K562 (cell line): Measurements from ENCODE around the gene RSPH6A. TPM values are rescaled to one million over a fixed set of nuclear protein-coding genes. Genes with fewer than 3 reads are reported as not detected.
A peak's percentile ranks its signal among the peaks of the same experiment; 100 is the strongest.

Experiments
- ASH1L ChIP-seq: fragments of 450-650 bp; IDR thresholded peaks from 2 replicates; pipeline ENCODE4 v1.6.1; 2018; ENCODE audit warnings: borderline replicate concordance, mild to moderate bottlenecking, low read depth; ENCODE audit not compliant: partially characterized antibody
- CCNT2 ChIP-seq: IDR thresholded peaks from 2 replicates; pipeline ENCODE4 v1.6.1; 2011; ENCODE audit warnings: borderline replicate concordance, low read depth, mild to moderate bottlenecking, moderate library complexity, mixed read lengths, low read length; ENCODE audit not compliant: insufficient read length; ENCODE audit errors: extremely low read depth
- CHD2 ChIP-seq: IDR thresholded peaks from 2 replicates; pipeline ENCODE4 v1.6.1; 2011; ENCODE audit warnings: low read depth, low read length
- GABPB1 ChIP-seq: sonication (generic); formaldehyde crosslinking; IDR thresholded peaks from 2 replicates; pipeline ENCODE4 v1.8.0; 2022; ENCODE audit warnings: mild to moderate bottlenecking, missing genetic modification reagents
- HMGN3 ChIP-seq: IDR thresholded peaks from 2 replicates; pipeline ENCODE4 v1.6.1; 2011; ENCODE audit warnings: borderline replicate concordance, low read depth, mild to moderate bottlenecking, mixed read lengths, low read length; ENCODE audit not compliant: insufficient read length; ENCODE audit errors: extremely low read depth
- KLF13 ChIP-seq: fragments of 450-650 bp; IDR thresholded peaks from 2 replicates; pipeline ENCODE4 v1.6.1; 2016; ENCODE audit warnings: missing genetic modification characterization, low read depth, mild to moderate bottlenecking, missing compliant biosample characterization, moderate library complexity, borderline replicate concordance
- MED1 ChIP-seq: sonication (generic); formaldehyde crosslinking; IDR thresholded peaks from 2 replicates; pipeline ENCODE4 v1.8.1; 2023; ENCODE audit warnings: missing genetic modification reagents, borderline replicate concordance
- NBN ChIP-seq: fragments of 450-650 bp; IDR thresholded peaks from 2 replicates; pipeline ENCODE4 v1.6.1; 2016; ENCODE audit warnings: low read depth, mild to moderate bottlenecking
- POLR2AphosphoS2 ChIP-seq: IDR thresholded peaks from 2 replicates; pipeline ENCODE4 v1.6.1; 2012; ENCODE audit warnings: low read length, improper control_type of control experiment
- STAG1 ChIP-seq: sonication (generic); formaldehyde crosslinking; IDR thresholded peaks from 2 replicates; pipeline ENCODE4 v1.5.0; 2020; ENCODE audit warnings: missing genetic modification reagents, borderline replicate concordance
- TCF7L2 ChIP-seq: fragments of 150-350 bp; IDR thresholded peaks from 2 replicates; pipeline ENCODE4 v1.6.1; 2016; ENCODE audit warnings: low read depth, mild to moderate bottlenecking, low read length, moderate library complexity
- ZFX ChIP-seq: sonication (generic); formaldehyde crosslinking; IDR thresholded peaks from 2 replicates; pipeline ENCODE4 v1.8.0; 2022; ENCODE audit warnings: mild to moderate bottlenecking, missing genetic modification reagents, moderate library complexity
- ZNF175 ChIP-seq: fragments of 200-800 bp; sonication (Bioruptor generic); IDR thresholded peaks from 2 replicates; pipeline ENCODE4 v1.6.1; 2016; ENCODE audit warnings: low read depth, mild to moderate bottlenecking, missing genetic modification characterization, missing compliant biosample characterization
- ZNF444 ChIP-seq: fragments of 250-450 bp; sonication (Bioruptor Pico); IDR thresholded peaks from 2 replicates; pipeline ENCODE4 v1.4.0; 2020; ENCODE audit warnings: mild to moderate bottlenecking, moderate library complexity
- polyA plus RNA-seq, 8 experiments: library from polyadenylated mRNA; depleted of rRNA in 4 of 8; stranded (reverse) in 5 of 8; unstranded in 3 of 8; fragments of >200 nt; fragmentation: Nextera tagmentation in 2 of 8; fragmentation: Illumina TruSeq in 1 of 8; extraction: Ambion mirVana in 2 of 8; extraction: Trizol in 1 of 8; gene quantifications; 2 replicates each; pipeline versions ENCODE4 v1.2.1 to v1.2.3, GENCODE V29; 2011 to 2014; ENCODE audit warnings: inconsistent platforms in 1 of 8, missing spikeins in 1 of 8
- total RNA-seq, 7 experiments: library from RNA; depleted of rRNA in 6 of 7; stranded (reverse); fragments of >200 nt in 6 of 7; fragmentation: Illumina TruSeq in 2 of 7; extraction: Trizol in 2 of 7; gene quantifications; 2 replicates each; pipeline versions ENCODE4 v1.2.1 to v1.2.3, GENCODE V29; 2011 to 2021; ENCODE audit warnings: low replicate concordance in 1 of 7
- TF ChIP-seq, protein P1 (sequence below): fragments of 250-450 bp; sonication (Bioruptor Pico); IDR thresholded peaks from 2 replicates; pipeline ENCODE4 v1.5.0; 2020; ENCODE audit warnings: mild to moderate bottlenecking, borderline replicate concordance
- TF ChIP-seq, protein P2 (sequence below), 2 experiments: IDR thresholded peaks; 2 replicates each; pipeline ENCODE4 v1.6.1; 2011; ENCODE audit warnings: borderline replicate concordance in 1 of 2, control low read depth in 1 of 2, low read depth in 1 of 2, low read length in 1 of 2, mild to moderate bottlenecking in 1 of 2, mixed read lengths in 1 of 2, moderate library complexity in 1 of 2; ENCODE audit not compliant: insufficient read depth in 1 of 2, insufficient read length in 1 of 2, poor library complexity in 1 of 2, severe bottlenecking in 1 of 2; ENCODE audit errors: extremely low read depth in 1 of 2
- TF ChIP-seq, protein P3 (sequence below): fragments of 250-450 bp; sonication (Bioruptor Pico); IDR thresholded peaks from 2 replicates; pipeline ENCODE4 v1.8.0; 2021; ENCODE audit warnings: borderline replicate concordance, mild to moderate bottlenecking, moderate library complexity; ENCODE audit not compliant: poor library complexity, severe bottlenecking
- TF ChIP-seq, protein P4 (sequence below): fragments of 450-650 bp; IDR thresholded peaks from one replicate; pipeline ENCODE4 v1.6.1; 2018; ENCODE audit warnings: mild to moderate bottlenecking, moderate library complexity; ENCODE audit not compliant: partially characterized antibody
- TF ChIP-seq, protein P5 (sequence below): sonication (generic); formaldehyde crosslinking; IDR thresholded peaks from 2 replicates; pipeline ENCODE4 v1.8.0; 2022; ENCODE audit warnings: mild to moderate bottlenecking, missing genetic modification reagents

Gene RSPH6A
- total and polyA plus RNA-seq, 9 of the 15 experiments (the other 6 are each of a cell fraction or from before 2014, with no cell fraction given) = 0.03 to 0.15 (median 0.07) TPM; not detected in 5

DNA sequence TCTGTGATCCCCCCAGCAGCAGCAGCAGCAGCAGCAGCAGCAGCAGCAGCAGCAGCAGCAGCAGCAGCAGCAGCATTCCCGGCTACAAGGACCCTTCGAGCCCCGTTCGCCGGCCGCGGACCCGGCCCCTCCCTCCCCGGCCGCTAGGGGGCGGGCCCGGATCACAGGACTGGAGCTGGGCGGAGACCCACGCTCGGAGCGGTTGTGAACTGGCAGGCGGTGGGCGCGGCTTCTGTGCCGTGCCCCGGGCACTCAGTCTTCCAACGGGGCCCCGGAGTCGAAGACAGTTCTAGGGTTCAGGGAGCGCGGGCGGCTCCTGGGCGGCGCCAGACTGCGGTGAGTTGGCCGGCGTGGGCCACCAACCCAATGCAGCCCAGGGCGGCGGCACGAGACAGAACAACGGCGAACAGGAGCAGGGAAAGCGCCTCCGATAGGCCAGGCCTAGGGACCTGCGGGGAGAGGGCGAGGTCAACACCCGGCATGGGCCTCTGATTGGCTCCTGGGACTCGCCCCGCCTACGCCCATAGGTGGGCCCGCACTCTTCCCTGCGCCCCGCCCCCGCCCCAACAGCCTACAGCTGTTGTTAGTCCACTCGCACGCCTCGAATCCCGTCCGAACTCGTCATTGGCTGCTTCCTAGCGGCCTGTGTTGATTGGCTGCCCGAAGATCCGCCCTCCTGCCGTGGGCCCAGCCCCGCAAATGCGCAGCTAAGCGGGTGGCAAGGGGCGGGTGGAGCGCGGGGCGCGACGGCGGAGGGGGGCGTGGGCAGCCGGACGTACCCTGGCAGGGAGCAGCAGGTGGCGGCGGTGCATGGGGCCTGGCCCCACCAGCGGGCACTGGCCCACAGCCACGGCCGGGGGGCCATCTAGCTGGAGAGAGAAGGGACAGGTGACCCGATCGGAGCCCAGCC is 44.7 kb downstream of the RSPH6A start (continued):
- TF ChIP-seq NBN (0 out of 2 replicates have a peak, but pooled peaks have one; percentile 38), CCNT2 (peak; percentile 94), CHD2 (peak; percentile 65), POLR2AphosphoS2 (peak; percentile 95), ZNF444 (CRISPR knock-in tag) (no peak), MED1 (CRISPR knock-in tag) (no peak), KLF13 (tag) (peak; percentile 46; the same call in 1 of the 2 replicates), STAG1 (CRISPR knock-in tag) (no peak), HMGN3 (peak; percentile 91), ZFX (CRISPR knock-in tag) (peak; percentile 73), ASH1L (peak; percentile 76), TCF7L2 (no peak), GABPB1 (CRISPR knock-in tag) (peak; percentile 80), ZNF175 (CRISPR knock-in tag) (no peak; the same call in 1 of the 2 replicates)
- TF ChIP-seq, protein P1, sequence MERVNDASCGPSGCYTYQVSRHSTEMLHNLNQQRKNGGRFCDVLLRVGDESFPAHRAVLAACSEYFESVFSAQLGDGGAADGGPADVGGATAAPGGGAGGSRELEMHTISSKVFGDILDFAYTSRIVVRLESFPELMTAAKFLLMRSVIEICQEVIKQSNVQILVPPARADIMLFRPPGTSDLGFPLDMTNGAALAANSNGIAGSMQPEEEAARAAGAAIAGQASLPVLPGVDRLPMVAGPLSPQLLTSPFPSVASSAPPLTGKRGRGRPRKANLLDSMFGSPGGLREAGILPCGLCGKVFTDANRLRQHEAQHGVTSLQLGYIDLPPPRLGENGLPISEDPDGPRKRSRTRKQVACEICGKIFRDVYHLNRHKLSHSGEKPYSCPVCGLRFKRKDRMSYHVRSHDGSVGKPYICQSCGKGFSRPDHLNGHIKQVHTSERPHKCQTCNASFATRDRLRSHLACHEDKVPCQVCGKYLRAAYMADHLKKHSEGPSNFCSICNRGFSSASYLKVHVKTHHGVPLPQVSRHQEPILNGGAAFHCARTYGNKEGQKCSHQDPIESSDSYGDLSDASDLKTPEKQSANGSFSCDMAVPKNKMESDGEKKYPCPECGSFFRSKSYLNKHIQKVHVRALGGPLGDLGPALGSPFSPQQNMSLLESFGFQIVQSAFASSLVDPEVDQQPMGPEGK (CRISPR knock-in tag) = peak; percentile 73; the same call in 1 of the 2 replicates
- TF ChIP-seq, protein P2, sequence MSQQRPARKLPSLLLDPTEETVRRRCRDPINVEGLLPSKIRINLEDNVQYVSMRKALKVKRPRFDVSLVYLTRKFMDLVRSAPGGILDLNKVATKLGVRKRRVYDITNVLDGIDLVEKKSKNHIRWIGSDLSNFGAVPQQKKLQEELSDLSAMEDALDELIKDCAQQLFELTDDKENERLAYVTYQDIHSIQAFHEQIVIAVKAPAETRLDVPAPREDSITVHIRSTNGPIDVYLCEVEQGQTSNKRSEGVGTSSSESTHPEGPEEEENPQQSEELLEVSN (IDR thresholded peaks at IDR 0.05; ENCODE audit: borderline replicate concordance in 1 of 2, extremely low read depth in 1 of 2, insufficient read depth in 1 of 2, insufficient read length in 1 of 2, low read depth in 1 of 2, low read length in 1 of 2, poor library complexity in 1 of 2, severe bottlenecking in 1 of 2) = peak; percentile 23 to 65
- TF ChIP-seq, protein P3, sequence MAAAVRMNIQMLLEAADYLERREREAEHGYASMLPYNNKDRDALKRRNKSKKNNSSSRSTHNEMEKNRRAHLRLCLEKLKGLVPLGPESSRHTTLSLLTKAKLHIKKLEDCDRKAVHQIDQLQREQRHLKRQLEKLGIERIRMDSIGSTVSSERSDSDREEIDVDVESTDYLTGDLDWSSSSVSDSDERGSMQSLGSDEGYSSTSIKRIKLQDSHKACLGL (CRISPR knock-in tag) = peak; percentile 27
- TF ChIP-seq, protein P4, sequence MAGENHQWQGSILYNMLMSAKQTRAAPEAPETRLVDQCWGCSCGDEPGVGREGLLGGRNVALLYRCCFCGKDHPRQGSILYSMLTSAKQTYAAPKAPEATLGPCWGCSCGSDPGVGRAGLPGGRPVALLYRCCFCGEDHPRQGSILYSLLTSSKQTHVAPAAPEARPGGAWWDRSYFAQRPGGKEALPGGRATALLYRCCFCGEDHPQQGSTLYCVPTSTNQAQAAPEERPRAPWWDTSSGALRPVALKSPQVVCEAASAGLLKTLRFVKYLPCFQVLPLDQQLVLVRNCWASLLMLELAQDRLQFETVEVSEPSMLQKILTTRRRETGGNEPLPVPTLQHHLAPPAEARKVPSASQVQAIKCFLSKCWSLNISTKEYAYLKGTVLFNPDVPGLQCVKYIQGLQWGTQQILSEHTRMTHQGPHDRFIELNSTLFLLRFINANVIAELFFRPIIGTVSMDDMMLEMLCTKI = no peak
- TF ChIP-seq, protein P5, sequence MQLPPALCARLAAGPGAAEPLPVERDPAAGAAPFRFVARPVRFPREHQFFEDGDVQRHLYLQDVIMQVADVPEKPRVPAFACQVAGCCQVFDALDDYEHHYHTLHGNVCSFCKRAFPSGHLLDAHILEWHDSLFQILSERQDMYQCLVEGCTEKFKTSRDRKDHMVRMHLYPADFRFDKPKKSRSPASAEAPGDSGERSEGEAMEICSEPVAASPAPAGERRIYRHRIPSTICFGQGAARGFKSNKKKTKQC (CRISPR knock-in tag) = no peak; the same call in 1 of the 2 replicates
